ENCODE results near the gene KCNIP1. TPM values are rescaled to one million over a fixed set of nuclear protein-coding genes. Genes with fewer than 3 reads are reported as not detected.

Gene KCNIP1
- total and polyA plus RNA-seq, 2 of the 13 experiments (the other 11 are each of a cell fraction or from before 2014, with no cell fraction given) = not detected

DNA sequence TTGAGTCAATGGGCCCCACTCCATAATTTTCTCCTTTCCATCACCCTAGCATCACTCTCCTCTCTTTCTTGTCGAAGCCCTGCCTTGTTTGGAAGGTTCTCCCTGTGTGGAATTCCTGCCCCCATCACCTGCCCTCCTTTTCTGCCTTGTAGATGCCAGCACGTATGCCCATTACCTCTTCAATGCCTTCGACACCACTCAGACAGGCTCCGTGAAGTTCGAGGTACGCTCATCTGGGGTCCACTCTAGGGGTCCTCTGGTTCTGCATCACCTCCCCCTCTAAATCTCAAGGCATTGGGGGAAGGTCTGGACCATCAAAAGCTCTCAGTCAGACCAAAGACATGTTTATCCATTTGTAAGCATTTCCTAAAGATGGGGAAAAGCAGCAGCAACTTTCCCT, 217.9 kb downstream of the KCNIP1 start:
- Histone ChIP-seq H2AFZ (ENCODE audit: low read length) (no peak overlapping the region), H3K4me1 (ENCODE audit: insufficient read depth, low read length) (no peaks in the 10 kb centered on the region), H3K79me2 (ENCODE audit: insufficient read depth, low read length) (no peaks in the 10 kb centered on the region), H4K20me1 (ENCODE audit: insufficient read depth, low read length) (no peaks in the 10 kb centered on the region), H3K9ac (ENCODE audit: insufficient read depth, low read depth, low read length) (no peak overlapping the region), H3K36me3 (replicated peaks in 1 of 2; ENCODE audit: control insufficient read depth in 1 of 2, insufficient read depth in 2 of 2, low read length in 2 of 2) (no peaks in the 10 kb centered on the region), H3K27ac (ENCODE audit: extremely low read length, insufficient read depth, low read length) (no peak overlapping the region), H3K4me3 (replicated peaks in 1 of 3; ENCODE audit: insufficient read depth in 1 of 3, low read depth in 2 of 3, low read length in 3 of 3) (no peak overlapping the region), H3K9me3 (ENCODE audit: low read length) (no peaks in the 10 kb centered on the region), H3K4me2 (ENCODE audit: low read depth, low read length) (no peak overlapping the region), H3K27me3 (ENCODE audit: control insufficient read depth in 1 of 2, insufficient read depth in 2 of 2, low read length in 2 of 2) (peaks cover 0 to 27% of the 10 kb centered on the region in 2 experiments; a peak in 3 of 5 replicates)
- TF ChIP-seq SP140L (CRISPR knock-in tag; IDR thresholded peaks at IDR 0.05; ENCODE audit: borderline replicate concordance) = no peak
- TF ChIP-seq, protein P1, sequence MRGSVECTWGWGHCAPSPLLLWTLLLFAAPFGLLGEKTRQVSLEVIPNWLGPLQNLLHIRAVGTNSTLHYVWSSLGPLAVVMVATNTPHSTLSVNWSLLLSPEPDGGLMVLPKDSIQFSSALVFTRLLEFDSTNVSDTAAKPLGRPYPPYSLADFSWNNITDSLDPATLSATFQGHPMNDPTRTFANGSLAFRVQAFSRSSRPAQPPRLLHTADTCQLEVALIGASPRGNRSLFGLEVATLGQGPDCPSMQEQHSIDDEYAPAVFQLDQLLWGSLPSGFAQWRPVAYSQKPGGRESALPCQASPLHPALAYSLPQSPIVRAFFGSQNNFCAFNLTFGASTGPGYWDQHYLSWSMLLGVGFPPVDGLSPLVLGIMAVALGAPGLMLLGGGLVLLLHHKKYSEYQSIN (CRISPR knock-in tag; IDR thresholded peaks at IDR 0.05; ENCODE audit: borderline replicate concordance) = no peak
- TF ChIP-seq RARA (CRISPR knock-in tag; IDR thresholded peaks at IDR 0.05) = no peak
- no peak for TF ChIP-seq POLR2AphosphoS5 (IDR thresholded peaks at IDR 0.05; ENCODE audit: low read depth, low read length)
- no peak for TF ChIP-seq MBNL3 (CRISPR knock-in tag; conservative IDR thresholded peaks at IDR 0.05)
- TF ChIP-seq PRPF4 (IDR thresholded peaks at IDR 0.05; ENCODE audit: low read depth, low read length, poor library complexity, severe bottlenecking) = no peak
- no peak for TF ChIP-seq TP53 (CRISPR knock-in tag; conservative IDR thresholded peaks at IDR 0.05)
- no peak for TF ChIP-seq NFYB (CRISPR knock-in tag; IDR thresholded peaks at IDR 0.05)
- TF ChIP-seq, protein P2, sequence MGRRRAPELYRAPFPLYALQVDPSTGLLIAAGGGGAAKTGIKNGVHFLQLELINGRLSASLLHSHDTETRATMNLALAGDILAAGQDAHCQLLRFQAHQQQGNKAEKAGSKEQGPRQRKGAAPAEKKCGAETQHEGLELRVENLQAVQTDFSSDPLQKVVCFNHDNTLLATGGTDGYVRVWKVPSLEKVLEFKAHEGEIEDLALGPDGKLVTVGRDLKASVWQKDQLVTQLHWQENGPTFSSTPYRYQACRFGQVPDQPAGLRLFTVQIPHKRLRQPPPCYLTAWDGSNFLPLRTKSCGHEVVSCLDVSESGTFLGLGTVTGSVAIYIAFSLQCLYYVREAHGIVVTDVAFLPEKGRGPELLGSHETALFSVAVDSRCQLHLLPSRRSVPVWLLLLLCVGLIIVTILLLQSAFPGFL (CRISPR knock-in tag; IDR thresholded peaks at IDR 0.05) = no peak
- no peak for TF ChIP-seq ZNF749 (CRISPR knock-in tag; IDR thresholded peaks at IDR 0.05; ENCODE audit: borderline replicate concordance)
- no peak for TF ChIP-seq ZNF572 (CRISPR knock-in tag; IDR thresholded peaks at IDR 0.05)
- no peak for TF ChIP-seq NFE2L1 (CRISPR knock-in tag; IDR thresholded peaks at IDR 0.05; ENCODE audit: borderline replicate concordance)
- ChIA-PET POLR2A (no interaction called here), CTCF (ENCODE audit: low intra/inter-chr PET ratio, low total read pairs) (no interaction called here)
- BruUV-seq (replicated peaks) = no TSS peak
- no peak for FAIRE-seq
- in situ Hi-C loops (cut with HindIII; ENCODE audit: extremely low pct_ligation_motif_present, low pct_unique_long_range_greater_than_20kb) (no loop called here), intact Hi-C loops (cut with micrococcal nuclease; ENCODE audit: unreplicated experiment) (no loop called here)
- no peak for ATAC-seq
- WGBS (ENCODE audit: low lambda C conversion rate) = 3% methylated on average over 6 of the region's 6 CpGs
- no peak for DNase-seq (ENCODE audit: low spot score)

Data from HepG2 (cell line).